OCI-LY3 (cell line): ENCODE measurements around the gene SDK1.

Experiments
- H2AFZ ChIP-seq: fragments of 200-600, 300-600 bp; shearing (Covaris generic); 2 replicates; pipeline ENCODE4 v1.6.0; 2014; ENCODE audit warnings: antibody characterized with exemption, low read depth, low read length
- H3K27ac ChIP-seq: fragments of 200-600, 300-600 bp; sonication (generic); 2 replicates; pipeline ENCODE4 v1.5.1; 2014; ENCODE audit warnings: mild to moderate bottlenecking, low read length, moderate library complexity, mixed read lengths
- H3K27me3 ChIP-seq: fragments of 200-600, 300-600 bp; sonication (generic); 2 replicates; pipeline ENCODE4 v1.6.1; 2014; ENCODE audit warnings: low read depth, low read length, mixed read lengths
- H3K36me3 ChIP-seq: fragments of 200-600, 300-600 bp; sonication (generic); replicated peaks from 2 replicates; pipeline ENCODE3; 2014; ENCODE audit warnings: low read depth, low read length, mixed read lengths
- H3K4me1 ChIP-seq: fragments of 300-600, 200-600 bp; sonication (generic); 2 replicates; pipeline ENCODE4 v1.6.1; 2014; ENCODE audit warnings: low read length, mixed read lengths
- H3K4me2 ChIP-seq: fragments of 200-600, 300-600 bp; sonication (generic); 2 replicates; pipeline ENCODE4 v1.6.1; 2014; ENCODE audit warnings: low read length, mixed read lengths
- H3K4me3 ChIP-seq: fragments of 300-600, 200-600 bp; sonication (generic); 2 replicates; pipeline ENCODE4 v1.5.1; 2014; ENCODE audit warnings: antibody characterized with exemption, mild to moderate bottlenecking, low read length, moderate library complexity
- H3K79me2 ChIP-seq: fragments of 300-600, 200-600 bp; shearing (Covaris generic); 2 replicates; pipeline ENCODE4 v1.6.1; 2014; ENCODE audit warnings: mild to moderate bottlenecking, low read length, mixed read lengths
- H3K9ac ChIP-seq: fragments of 300-600, 200-600 bp; shearing (Covaris generic); 2 replicates; pipeline ENCODE4 v1.6.0; 2014; ENCODE audit warnings: mild to moderate bottlenecking, low read length, moderate library complexity
- H3K9me3 ChIP-seq: fragments of 200-600, 300-600 bp; shearing (Covaris generic); 2 replicates; pipeline ENCODE4 v1.6.1; 2014; ENCODE audit warnings: low read length, mixed read lengths; ENCODE audit not compliant: insufficient read depth
- H4K20me1 ChIP-seq: fragments of 200-600, 300-600 bp; sonication (generic); 2 replicates; pipeline ENCODE4 v1.6.1; 2016; ENCODE audit warnings: low read length, mixed read lengths; ENCODE audit not compliant: insufficient read depth
- EZH2phosphoT487 ChIP-seq: fragments of 200-600 bp; shearing (Covaris generic); IDR thresholded peaks from 2 replicates; pipeline ENCODE4 v1.6.1; 2018; ENCODE audit warnings: antibody characterized with exemption, mixed run types, low read depth
- TF ChIP-seq, protein P1 (sequence below): fragments of 200-600, 300-600 bp; sonication (generic); IDR thresholded peaks from 2 replicates; pipeline ENCODE4 v1.5.1; 2014; ENCODE audit warnings: antibody characterized with exemption, low read length, low read depth

Gene SDK1

DNA sequence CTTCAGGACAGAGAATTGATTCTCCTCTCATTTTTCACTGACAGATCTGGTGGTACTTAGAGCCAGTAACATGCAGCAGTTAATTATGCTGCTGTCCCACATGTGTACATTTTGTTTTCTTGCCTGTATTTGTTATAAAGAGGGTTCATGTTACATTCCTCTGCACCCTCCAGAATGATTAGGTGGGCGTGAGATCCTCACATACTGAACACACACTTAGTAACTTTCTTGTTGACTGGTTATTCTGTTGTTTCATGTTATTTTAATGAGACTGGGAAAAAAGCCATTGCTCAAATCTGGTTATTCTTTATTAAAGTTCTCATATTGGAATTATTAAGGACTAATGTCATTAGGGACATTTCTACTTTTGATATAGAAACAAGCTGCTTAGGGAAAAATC, 409.1 kb downstream of the SDK1 start:
- H3K9ac ChIP-seq = no peak overlapping the region
- H4K20me1 ChIP-seq = no peaks in the 10 kb centered on the region
- no peaks in the 10 kb centered on the region for H3K36me3 ChIP-seq
- H3K27me3 ChIP-seq = no peaks in the 10 kb centered on the region
- H3K9me3 ChIP-seq = no peaks in the 10 kb centered on the region
- H2AFZ ChIP-seq = no peak overlapping the region
- H3K4me3 ChIP-seq = no peak overlapping the region
- H3K79me2 ChIP-seq = no peaks in the 10 kb centered on the region
- no peaks in the 10 kb centered on the region for H3K4me1 ChIP-seq
- H3K4me2 ChIP-seq = no peak overlapping the region
- no peak overlapping the region for H3K27ac ChIP-seq
- no peak for TF ChIP-seq EZH2phosphoT487
- TF ChIP-seq, protein P1, sequence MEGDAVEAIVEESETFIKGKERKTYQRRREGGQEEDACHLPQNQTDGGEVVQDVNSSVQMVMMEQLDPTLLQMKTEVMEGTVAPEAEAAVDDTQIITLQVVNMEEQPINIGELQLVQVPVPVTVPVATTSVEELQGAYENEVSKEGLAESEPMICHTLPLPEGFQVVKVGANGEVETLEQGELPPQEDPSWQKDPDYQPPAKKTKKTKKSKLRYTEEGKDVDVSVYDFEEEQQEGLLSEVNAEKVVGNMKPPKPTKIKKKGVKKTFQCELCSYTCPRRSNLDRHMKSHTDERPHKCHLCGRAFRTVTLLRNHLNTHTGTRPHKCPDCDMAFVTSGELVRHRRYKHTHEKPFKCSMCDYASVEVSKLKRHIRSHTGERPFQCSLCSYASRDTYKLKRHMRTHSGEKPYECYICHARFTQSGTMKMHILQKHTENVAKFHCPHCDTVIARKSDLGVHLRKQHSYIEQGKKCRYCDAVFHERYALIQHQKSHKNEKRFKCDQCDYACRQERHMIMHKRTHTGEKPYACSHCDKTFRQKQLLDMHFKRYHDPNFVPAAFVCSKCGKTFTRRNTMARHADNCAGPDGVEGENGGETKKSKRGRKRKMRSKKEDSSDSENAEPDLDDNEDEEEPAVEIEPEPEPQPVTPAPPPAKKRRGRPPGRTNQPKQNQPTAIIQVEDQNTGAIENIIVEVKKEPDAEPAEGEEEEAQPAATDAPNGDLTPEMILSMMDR = no peak

DNA sequence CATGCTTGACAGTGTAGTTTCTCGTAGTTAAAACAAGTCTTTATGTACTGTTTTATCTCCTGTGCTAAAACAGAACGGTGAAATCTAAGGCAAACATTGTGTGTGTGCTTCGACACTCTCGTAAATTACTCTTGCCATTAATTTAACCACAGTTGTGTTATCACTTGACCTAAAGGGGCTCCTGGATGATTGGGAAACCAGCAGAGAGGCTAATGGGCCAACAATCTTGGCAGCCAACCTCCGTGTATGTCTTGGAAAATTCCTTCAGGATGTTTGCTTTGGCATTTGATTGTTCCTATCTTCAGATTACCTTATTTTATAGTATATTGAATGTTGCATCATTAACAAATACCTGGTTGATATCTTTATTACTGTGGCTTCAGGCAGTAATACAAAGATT, 409.5 kb downstream of the SDK1 start:
- TF ChIP-seq EZH2phosphoT487 = no peak
- TF ChIP-seq, protein P1 = no peak
- H4K20me1 ChIP-seq = no peaks in the 10 kb centered on the region
- H3K9ac ChIP-seq = no peak overlapping the region
- H2AFZ ChIP-seq = no peak overlapping the region
- H3K4me2 ChIP-seq = no peak overlapping the region
- no peak overlapping the region for H3K4me3 ChIP-seq
- no peaks in the 10 kb centered on the region for H3K79me2 ChIP-seq
- H3K27me3 ChIP-seq = no peaks in the 10 kb centered on the region
- H3K27ac ChIP-seq = no peak overlapping the region
- H3K9me3 ChIP-seq = no peaks in the 10 kb centered on the region
- H3K4me1 ChIP-seq = no peaks in the 10 kb centered on the region
- no peaks in the 10 kb centered on the region for H3K36me3 ChIP-seq

DNA sequence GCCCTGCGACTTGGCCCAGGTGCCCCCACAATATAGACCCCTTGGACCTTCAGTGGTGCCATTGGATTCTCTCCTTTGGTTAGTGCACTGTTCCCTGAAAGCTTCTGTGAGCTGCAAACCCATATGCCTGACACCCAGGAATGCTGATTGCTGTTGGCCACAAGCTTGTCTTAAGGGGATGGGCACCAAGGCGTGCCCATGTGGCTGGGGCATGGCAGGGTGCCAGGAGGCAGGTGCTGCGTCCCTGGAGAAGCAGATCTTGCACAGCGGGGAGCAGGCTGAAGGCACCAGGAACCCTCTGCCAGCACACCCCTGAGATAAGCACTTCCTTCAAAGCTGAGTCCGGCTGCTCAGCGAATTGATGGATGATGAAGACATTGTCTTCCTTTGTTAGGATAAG, 411.8 kb downstream of the SDK1 start:
- no peaks in the 10 kb centered on the region for H3K9me3 ChIP-seq
- H3K36me3 ChIP-seq = no peaks in the 10 kb centered on the region
- H3K79me2 ChIP-seq = no peaks in the 10 kb centered on the region
- H3K27ac ChIP-seq = no peak overlapping the region
- no peak overlapping the region for H3K4me3 ChIP-seq
- TF ChIP-seq, protein P1 = no peak
- no peak for TF ChIP-seq EZH2phosphoT487
- no peak overlapping the region for H2AFZ ChIP-seq
- H3K27me3 ChIP-seq = no peaks in the 10 kb centered on the region
- H3K4me1 ChIP-seq = no peaks in the 10 kb centered on the region
- H3K4me2 ChIP-seq = no peak overlapping the region
- H4K20me1 ChIP-seq = no peaks in the 10 kb centered on the region
- no peak overlapping the region for H3K9ac ChIP-seq

DNA sequence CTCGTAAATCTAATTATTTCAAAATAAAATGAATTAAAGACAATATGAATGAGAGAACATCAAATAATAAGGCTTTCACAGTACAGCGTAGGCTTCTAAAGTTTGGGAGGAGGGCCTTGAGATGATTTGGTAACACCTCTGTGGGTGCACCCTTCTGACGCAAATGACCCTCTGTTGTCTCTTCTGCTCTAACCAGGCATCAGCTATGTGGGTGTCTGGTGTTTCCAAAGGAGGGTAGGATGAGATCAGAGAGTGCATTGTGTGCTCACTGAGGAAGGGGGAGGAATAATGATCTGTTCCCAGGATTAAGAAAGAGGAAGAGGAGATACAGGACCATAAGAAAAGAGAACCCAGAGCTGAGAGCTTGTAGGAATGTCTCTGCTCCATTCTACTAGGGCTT, 420.4 kb downstream of the SDK1 start:
- no peaks in the 10 kb centered on the region for H3K79me2 ChIP-seq
- no peak overlapping the region for H3K4me3 ChIP-seq
- H3K27ac ChIP-seq = no peak overlapping the region
- no peak overlapping the region for H3K9ac ChIP-seq
- no peaks in the 10 kb centered on the region for H3K36me3 ChIP-seq
- no peaks in the 10 kb centered on the region for H3K27me3 ChIP-seq
- H3K4me2 ChIP-seq = no peak overlapping the region
- TF ChIP-seq, protein P1 = no peak
- TF ChIP-seq EZH2phosphoT487 = no peak
- H3K4me1 ChIP-seq = no peaks in the 10 kb centered on the region
- no peaks in the 10 kb centered on the region for H3K9me3 ChIP-seq
- no peak overlapping the region for H2AFZ ChIP-seq
- no peaks in the 10 kb centered on the region for H4K20me1 ChIP-seq
